Peyer's patch (tissue), 4 donors: Measurements from ENCODE around the gene ERICH6B.

Experiments used
- CTCF ChIP-seq, 6 experiments: fragments of 450-650 bp in 4 of 6; fragments of 200-600 bp in 2 of 6; sonication (generic) in 1 of 6; IDR thresholded peaks; one replicate each; pipeline ENCODE4 v1.5.1; 2017 to 2019; ENCODE audit warnings: antibody characterized with exemption in 6 of 6, mild to moderate bottlenecking in 3 of 6, moderate library complexity in 1 of 6
- POLR2A ChIP-seq, 2 donors: fragments of 450-650 bp; IDR thresholded peaks; one replicate each; pipeline ENCODE4 v1.5.1; 2017; ENCODE audit warnings: antibody characterized with exemption in 2 of 2, mild to moderate bottlenecking in 2 of 2, moderate library complexity in 2 of 2

- TF ChIP-seq POLR2A (IDR thresholded peaks at IDR 0.05), result no peak
- TF ChIP-seq CTCF (IDR thresholded peaks at IDR 0.05), result no peak
Measured at GRCh38 chr13:45598597-45598996, 16.9 kb downstream of the ERICH6B start.
